SH-SY5Y (cell line): ENCODE data around the gene SPATS2L.

Experiments
- GATA2 ChIP-seq: IDR thresholded peaks from 2 replicates; pipeline ENCODE4 v1.6.1; 2011; ENCODE audit warnings: mild to moderate bottlenecking, low read depth, low read length
- GATA3 ChIP-seq: IDR thresholded peaks from 2 replicates; pipeline ENCODE4 v1.6.1; 2011; ENCODE audit warnings: low read depth, mild to moderate bottlenecking, low read length, moderate library complexity

DNA sequence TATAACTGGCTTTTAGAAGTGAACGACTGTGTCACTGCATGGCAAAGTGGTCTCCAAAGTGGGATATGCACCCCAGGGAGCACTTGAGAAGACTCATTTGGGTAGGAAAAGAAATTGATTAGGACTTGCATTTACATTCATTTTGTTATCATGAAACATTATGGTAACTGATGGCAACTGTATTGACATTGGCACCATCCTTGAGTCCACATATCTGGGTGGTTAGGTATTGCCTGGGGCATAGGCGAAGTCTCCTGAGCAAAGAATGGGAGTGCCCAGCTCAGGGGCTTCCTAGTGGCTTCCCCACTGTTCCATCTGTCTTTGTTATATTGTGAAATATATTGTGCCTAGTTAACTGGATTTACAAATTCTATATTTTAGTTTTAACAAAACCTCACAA, 29.2 kb downstream of the SPATS2L start:
- TF ChIP-seq GATA3 (no peak), GATA2 (no peak)
